ENCODE data around the gene CNTN6. TPM values are rescaled to one million over a fixed set of nuclear protein-coding genes. Genes with fewer than 3 reads are reported as not detected.

The CNTN6 gene
- total RNA-seq, 1 experiment from 2014 or later, result not detected

DNA sequence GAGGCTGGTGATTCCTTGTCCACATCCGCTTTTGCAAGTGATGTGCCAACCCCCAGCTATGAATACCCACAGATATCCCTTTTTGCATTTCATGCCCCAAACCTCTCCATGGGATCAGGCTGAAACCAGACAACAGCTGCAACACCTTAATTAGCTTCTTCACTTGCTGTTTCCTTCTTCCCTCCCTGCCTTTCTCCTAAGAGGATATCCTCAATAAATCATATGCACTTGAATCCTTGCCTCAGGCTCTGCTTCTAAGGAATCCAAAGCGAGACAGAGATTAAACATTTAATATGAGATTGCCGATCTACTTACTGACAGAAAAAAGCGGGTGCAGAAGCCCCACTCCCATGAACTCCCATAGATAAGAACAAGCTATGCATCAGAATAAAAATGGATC lies 138.1 kb downstream of the CNTN6 start:
- no peak for ATAC-seq
- ChIA-PET POLR2A (no interaction called here), CTCF (no interaction called here)
- Mint-ChIP-seq H3K4me3 (no peak overlapping the region), H3K27me3 (ENCODE audit: low read depth) (no peaks in the 10 kb centered on the region), H3K27ac (no peak overlapping the region), H3K4me1 (no peaks in the 10 kb centered on the region), H3K36me3 (peaks cover 60% of the 10 kb centered on the region), H3K9me3 (peaks cover 70% of the 10 kb centered on the region)
- TF ChIP-seq CDX4 (CRISPR knock-in tag; IDR thresholded peaks at IDR 0.05; ENCODE audit: borderline replicate concordance), result no peak
- no peak for TF ChIP-seq ZNF416 (CRISPR knock-in tag; IDR thresholded peaks at IDR 0.05)
- no peak for TF ChIP-seq SP1 (CRISPR knock-in tag; conservative IDR thresholded peaks at IDR 0.05)
- no peak for TF ChIP-seq ZNF396 (CRISPR knock-in tag; IDR thresholded peaks at IDR 0.05; ENCODE audit: borderline replicate concordance)
- TF ChIP-seq, protein P1, sequence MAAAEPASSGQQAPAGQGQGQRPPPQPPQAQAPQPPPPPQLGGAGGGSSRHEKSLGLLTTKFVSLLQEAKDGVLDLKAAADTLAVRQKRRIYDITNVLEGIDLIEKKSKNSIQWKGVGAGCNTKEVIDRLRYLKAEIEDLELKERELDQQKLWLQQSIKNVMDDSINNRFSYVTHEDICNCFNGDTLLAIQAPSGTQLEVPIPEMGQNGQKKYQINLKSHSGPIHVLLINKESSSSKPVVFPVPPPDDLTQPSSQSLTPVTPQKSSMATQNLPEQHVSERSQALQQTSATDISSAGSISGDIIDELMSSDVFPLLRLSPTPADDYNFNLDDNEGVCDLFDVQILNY (CRISPR knock-in tag; IDR thresholded peaks at IDR 0.05), result no peak
- TF ChIP-seq, protein P2, sequence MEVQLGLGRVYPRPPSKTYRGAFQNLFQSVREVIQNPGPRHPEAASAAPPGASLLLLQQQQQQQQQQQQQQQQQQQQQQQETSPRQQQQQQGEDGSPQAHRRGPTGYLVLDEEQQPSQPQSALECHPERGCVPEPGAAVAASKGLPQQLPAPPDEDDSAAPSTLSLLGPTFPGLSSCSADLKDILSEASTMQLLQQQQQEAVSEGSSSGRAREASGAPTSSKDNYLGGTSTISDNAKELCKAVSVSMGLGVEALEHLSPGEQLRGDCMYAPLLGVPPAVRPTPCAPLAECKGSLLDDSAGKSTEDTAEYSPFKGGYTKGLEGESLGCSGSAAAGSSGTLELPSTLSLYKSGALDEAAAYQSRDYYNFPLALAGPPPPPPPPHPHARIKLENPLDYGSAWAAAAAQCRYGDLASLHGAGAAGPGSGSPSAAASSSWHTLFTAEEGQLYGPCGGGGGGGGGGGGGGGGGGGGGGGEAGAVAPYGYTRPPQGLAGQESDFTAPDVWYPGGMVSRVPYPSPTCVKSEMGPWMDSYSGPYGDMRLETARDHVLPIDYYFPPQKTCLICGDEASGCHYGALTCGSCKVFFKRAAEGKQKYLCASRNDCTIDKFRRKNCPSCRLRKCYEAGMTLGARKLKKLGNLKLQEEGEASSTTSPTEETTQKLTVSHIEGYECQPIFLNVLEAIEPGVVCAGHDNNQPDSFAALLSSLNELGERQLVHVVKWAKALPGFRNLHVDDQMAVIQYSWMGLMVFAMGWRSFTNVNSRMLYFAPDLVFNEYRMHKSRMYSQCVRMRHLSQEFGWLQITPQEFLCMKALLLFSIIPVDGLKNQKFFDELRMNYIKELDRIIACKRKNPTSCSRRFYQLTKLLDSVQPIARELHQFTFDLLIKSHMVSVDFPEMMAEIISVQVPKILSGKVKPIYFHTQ (CRISPR knock-in tag; IDR thresholded peaks at IDR 0.05), result no peak
- no peak for TF ChIP-seq ESRRA (CRISPR knock-in tag; IDR thresholded peaks at IDR 0.05; ENCODE audit: borderline replicate concordance)
- TF ChIP-seq NFATC4 (CRISPR knock-in tag; IDR thresholded peaks at IDR 0.05), result no peak
- TF ChIP-seq SOX15 (CRISPR knock-in tag; IDR thresholded peaks at IDR 0.05), result no peak
- TF ChIP-seq TEAD1 (CRISPR knock-in tag; IDR thresholded peaks at IDR 0.05), result no peak
- TF ChIP-seq GABPB1 (CRISPR knock-in tag; IDR thresholded peaks at IDR 0.05), result no peak
- no peak for DNase-seq (ENCODE audit: low spot score)

GRCh38 chr3:1232276-1232675 lies 139.5 kb downstream of the CNTN6 start:
- Mint-ChIP-seq H3K36me3 (peaks cover 58% of the 10 kb centered on the region), H3K27ac (no peak overlapping the region), H3K4me1 (no peaks in the 10 kb centered on the region), H3K27me3 (ENCODE audit: low read depth) (no peaks in the 10 kb centered on the region; the same call in 1 of the 2 replicates), H3K9me3 (peaks cover 71% of the 10 kb centered on the region), H3K4me3 (no peak overlapping the region)
- no peak for ATAC-seq
- POLR2A ChIA-PET, result no interaction called here
- CTCF ChIA-PET, result no interaction called here
- TF ChIP-seq JUN (CRISPR knock-in tag; IDR thresholded peaks at IDR 0.05) (no peak), IRF2 (CRISPR knock-in tag; IDR thresholded peaks at IDR 0.05; ENCODE audit: borderline replicate concordance, low read depth) (no peak), GABPB1 (CRISPR knock-in tag; IDR thresholded peaks at IDR 0.05) (no peak), ZNF671 (CRISPR knock-in tag; IDR thresholded peaks at IDR 0.05) (no peak)
- TF ChIP-seq, protein P3, sequence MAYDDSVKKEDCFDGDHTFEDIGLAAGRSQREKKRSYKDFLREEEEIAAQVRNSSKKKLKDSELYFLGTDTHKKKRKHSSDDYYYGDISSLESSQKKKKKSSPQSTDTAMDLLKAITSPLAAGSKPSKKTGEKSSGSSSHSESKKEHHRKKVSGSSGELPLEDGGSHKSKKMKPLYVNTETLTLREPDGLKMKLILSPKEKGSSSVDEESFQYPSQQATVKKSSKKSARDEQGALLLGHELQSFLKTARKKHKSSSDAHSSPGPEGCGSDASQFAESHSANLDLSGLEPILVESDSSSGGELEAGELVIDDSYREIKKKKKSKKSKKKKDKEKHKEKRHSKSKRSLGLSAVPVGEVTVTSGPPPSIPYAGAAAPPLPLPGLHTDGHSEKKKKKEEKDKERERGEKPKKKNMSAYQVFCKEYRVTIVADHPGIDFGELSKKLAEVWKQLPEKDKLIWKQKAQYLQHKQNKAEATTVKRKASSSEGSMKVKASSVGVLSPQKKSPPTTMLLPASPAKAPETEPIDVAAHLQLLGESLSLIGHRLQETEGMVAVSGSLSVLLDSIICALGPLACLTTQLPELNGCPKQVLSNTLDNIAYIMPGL (CRISPR knock-in tag; IDR thresholded peaks at IDR 0.05), result no peak
- TF ChIP-seq, protein P4, sequence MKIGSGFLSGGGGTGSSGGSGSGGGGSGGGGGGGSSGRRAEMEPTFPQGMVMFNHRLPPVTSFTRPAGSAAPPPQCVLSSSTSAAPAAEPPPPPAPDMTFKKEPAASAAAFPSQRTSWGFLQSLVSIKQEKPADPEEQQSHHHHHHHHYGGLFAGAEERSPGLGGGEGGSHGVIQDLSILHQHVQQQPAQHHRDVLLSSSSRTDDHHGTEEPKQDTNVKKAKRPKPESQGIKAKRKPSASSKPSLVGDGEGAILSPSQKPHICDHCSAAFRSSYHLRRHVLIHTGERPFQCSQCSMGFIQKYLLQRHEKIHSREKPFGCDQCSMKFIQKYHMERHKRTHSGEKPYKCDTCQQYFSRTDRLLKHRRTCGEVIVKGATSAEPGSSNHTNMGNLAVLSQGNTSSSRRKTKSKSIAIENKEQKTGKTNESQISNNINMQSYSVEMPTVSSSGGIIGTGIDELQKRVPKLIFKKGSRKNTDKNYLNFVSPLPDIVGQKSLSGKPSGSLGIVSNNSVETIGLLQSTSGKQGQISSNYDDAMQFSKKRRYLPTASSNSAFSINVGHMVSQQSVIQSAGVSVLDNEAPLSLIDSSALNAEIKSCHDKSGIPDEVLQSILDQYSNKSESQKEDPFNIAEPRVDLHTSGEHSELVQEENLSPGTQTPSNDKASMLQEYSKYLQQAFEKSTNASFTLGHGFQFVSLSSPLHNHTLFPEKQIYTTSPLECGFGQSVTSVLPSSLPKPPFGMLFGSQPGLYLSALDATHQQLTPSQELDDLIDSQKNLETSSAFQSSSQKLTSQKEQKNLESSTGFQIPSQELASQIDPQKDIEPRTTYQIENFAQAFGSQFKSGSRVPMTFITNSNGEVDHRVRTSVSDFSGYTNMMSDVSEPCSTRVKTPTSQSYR (CRISPR knock-in tag; IDR thresholded peaks at IDR 0.05), result no peak
- DNase-seq (ENCODE audit: low spot score), result no peak
